ENCODE data around the gene CHN1.

CHN1 gene

GRCh38 chr2:175017618-175018414 lies 12.6 kb upstream of the CHN1 start:
- no peak for TF ChIP-seq CTCF (IDR thresholded peaks at IDR 0.05; ENCODE audit: insufficient read depth, low read length, missing control alignments)
- DNase-seq (ENCODE audit: low read depth, low spot score): no peak
- ChIA-PET POLR2A (no interaction called here), CTCF (interaction anchor here (1.2 kb wide), 1 partner anchor 13 kb away, joined by 3 read pairs; no protein-coding TSS in a partner anchor)
- H3K4me3 ChIP-seq (ENCODE audit: low read depth, low read length): no peak overlapping the region

GRCh38 chr2:175015340-175015739 lies 10.2 kb upstream of the CHN1 start:
- no peak for DNase-seq (ENCODE audit: low read depth, low spot score)
- ChIA-PET POLR2A (no interaction called here), CTCF (interaction anchor here (0.6 to 1.6 kb wide), 3 partner anchors 8 to 270 kb away, joined by 3 to 7 read pairs (median 3); partner anchors contain the start of gene CHN1)
- TF ChIP-seq CTCF (IDR thresholded peaks at IDR 0.05; ENCODE audit: insufficient read depth, low read length, missing control alignments): no peak
- no peak overlapping the region for H3K4me3 ChIP-seq (ENCODE audit: low read depth, low read length)

GRCh38 chr2:175012516-175012915 lies 7.3 kb upstream of the CHN1 start:
- DNase-seq (ENCODE audit: low read depth, low spot score): no peak
- H3K4me3 ChIP-seq (ENCODE audit: low read depth, low read length): no peak overlapping the region
- CTCF ChIA-PET: interaction anchor here (1.7 to 3.9 kb wide), 3 partner anchors 19 to 313 kb away, joined by 6 to 21 read pairs (median 7); no protein-coding TSS in a partner anchor
- POLR2A ChIA-PET: no interaction called here
- TF ChIP-seq CTCF (IDR thresholded peaks at IDR 0.05; ENCODE audit: insufficient read depth, low read length, missing control alignments): no peak

- TF ChIP-seq CTCF (IDR thresholded peaks at IDR 0.05; ENCODE audit: insufficient read depth, low read length, missing control alignments): no peak
- H3K4me3 ChIP-seq (ENCODE audit: low read depth, low read length): no peak overlapping the region
- POLR2A ChIA-PET: no interaction called here
- CTCF ChIA-PET: interaction anchor here (0.6 to 3.9 kb wide), 2 partner anchors 34 to 312 kb away, joined by 3 to 21 read pairs; no protein-coding TSS in a partner anchor
- DNase-seq (ENCODE audit: low read depth, low spot score): no peak
These were observed 6.3 kb upstream of the CHN1 start for GRCh38 chr2:175011505-175011904.

- no peak for TF ChIP-seq CTCF (IDR thresholded peaks at IDR 0.05; ENCODE audit: insufficient read depth, low read length, missing control alignments)
- CTCF ChIA-PET: interaction anchor here (1.0 to 3.9 kb wide), 3 partner anchors 21 to 312 kb away, joined by 4 to 21 read pairs (median 7); no protein-coding TSS in a partner anchor
- DNase-seq (ENCODE audit: low read depth, low spot score): no peak
- POLR2A ChIA-PET: no interaction called here
- no peak overlapping the region for H3K4me3 ChIP-seq (ENCODE audit: low read depth, low read length)
These were observed 5.7 kb upstream of the CHN1 start for GRCh38 chr2:175010848-175011254.

- ChIA-PET CTCF (interaction anchor here (1.0 to 3.4 kb wide), 4 partner anchors 13 to 261 kb away, joined by 3 to 13 read pairs (median 6); no protein-coding TSS in a partner anchor), POLR2A (no interaction called here)
- no peak overlapping the region for H3K4me3 ChIP-seq (ENCODE audit: low read depth, low read length)
- TF ChIP-seq CTCF (IDR thresholded peaks at IDR 0.05; ENCODE audit: insufficient read depth, low read length, missing control alignments): no peak
- DNase-seq (ENCODE audit: low read depth, low spot score): no peak
These were observed 4.9 kb upstream of the CHN1 start for GRCh38 chr2:175009917-175010621.
